Liver (tissue), 9 donors: Measurements from ENCODE around the gene SLCO1A2. TPM values are rescaled to one million over a fixed set of nuclear protein-coding genes. Genes with fewer than 3 reads are reported as not detected.
A peak's percentile ranks its signal among the peaks of the same experiment; 100 is the strongest.

ENCODE experiments used
- DNase-seq: peaks from one replicate; pipeline ENCODE4 v3.0.0-alpha.2; 2017; ENCODE audit warnings: low spot score
- H3K27ac ChIP-seq, 2 donors: one replicate each; pipeline ENCODE4 v1.7.0; 2013; ENCODE audit warnings: inconsistent platforms in 2 of 2, low read length in 2 of 2, control low read depth in 1 of 2, low read depth in 1 of 2, mild to moderate bottlenecking in 1 of 2
- H3K27me3 ChIP-seq, 4 donors: one replicate each; pipeline versions ENCODE4 v1.6.1 to v1.7.0; 2013; ENCODE audit warnings: low read length in 3 of 4, inconsistent platforms in 1 of 4, mild to moderate bottlenecking in 1 of 4, moderate library complexity in 1 of 4; ENCODE audit not compliant: control insufficient read depth in 4 of 4, insufficient read depth in 4 of 4
- H3K36me3 ChIP-seq, 4 donors: one replicate each; pipeline versions ENCODE4 v1.6.1 to v1.7.0; 2013; ENCODE audit warnings: low read length in 3 of 4, mild to moderate bottlenecking in 3 of 4, low read depth in 1 of 4, moderate library complexity in 1 of 4; ENCODE audit not compliant: control insufficient read depth in 4 of 4, insufficient read depth in 3 of 4
- H3K4me1 ChIP-seq, 4 donors: one replicate each; pipeline versions ENCODE4 v1.6.1 to v1.7.0; 2013; ENCODE audit warnings: low read length in 3 of 4, mild to moderate bottlenecking in 3 of 4, moderate library complexity in 1 of 4; ENCODE audit not compliant: control insufficient read depth in 4 of 4, insufficient read depth in 4 of 4
- H3K4me3 ChIP-seq, 3 donors: one replicate each; pipeline versions ENCODE4 v1.6.1 to v1.7.0; 2013; ENCODE audit warnings: low read length in 3 of 3, control low read depth in 1 of 3, low read depth in 1 of 3, mild to moderate bottlenecking in 1 of 3
- H3K9ac ChIP-seq, 2 donors: one replicate each; pipeline ENCODE4 v1.7.0; 2013; ENCODE audit warnings: low read length in 2 of 2, mild to moderate bottlenecking in 2 of 2, moderate library complexity in 2 of 2, control low read depth in 1 of 2, low read depth in 1 of 2
- H3K9me3 ChIP-seq, 4 donors: one replicate each; pipeline versions ENCODE4 v1.6.1 to v1.7.0; 2013; ENCODE audit warnings: low read length in 3 of 4; ENCODE audit not compliant: control insufficient read depth in 4 of 4
- ATF3 ChIP-seq: IDR thresholded peaks from 2 replicates; pipeline ENCODE4 v1.6.1; 2016; ENCODE audit warnings: antibody characterized with exemption
- CTCF ChIP-seq: fragments of 150-350 bp; IDR thresholded peaks from 2 replicates; pipeline ENCODE4 v1.5.1; 2017; ENCODE audit warnings: improper control_type of control experiment, low read depth, low read length; ENCODE audit not compliant: missing input control
- EGR1 ChIP-seq, 2 donors: IDR thresholded peaks; 2 replicates each; pipeline ENCODE4 v1.6.1; 2016 to 2018; ENCODE audit warnings: antibody characterized with exemption in 2 of 2, low read depth in 2 of 2
- FOXA1 ChIP-seq: IDR thresholded peaks from 2 replicates; pipeline ENCODE4 v1.6.1; 2016; ENCODE audit warnings: antibody characterized with exemption
- FOXA2 ChIP-seq: IDR thresholded peaks from 2 replicates; pipeline ENCODE4 v1.6.1; 2016; ENCODE audit warnings: antibody characterized with exemption
- GABPA ChIP-seq, 2 donors: IDR thresholded peaks in 1 of 2; conservative IDR thresholded peaks in 1 of 2; 2 replicates each; pipeline ENCODE4 v1.6.1; 2016; ENCODE audit warnings: antibody characterized with exemption in 2 of 2, mild to moderate bottlenecking in 1 of 2, moderate library complexity in 1 of 2
- HNF4A ChIP-seq, 2 donors: conservative IDR thresholded peaks; 2 replicates each; pipeline ENCODE4 v1.6.1; 2016; ENCODE audit warnings: antibody characterized with exemption in 2 of 2, mild to moderate bottlenecking in 2 of 2
- HNF4G ChIP-seq: IDR thresholded peaks from 2 replicates; pipeline ENCODE4 v1.6.1; 2016; ENCODE audit warnings: antibody characterized with exemption
- MAX ChIP-seq: IDR thresholded peaks from 2 replicates; pipeline ENCODE4 v1.6.1; 2016; ENCODE audit warnings: antibody characterized with exemption
- RAD21 ChIP-seq, 2 donors: IDR thresholded peaks; 2 replicates each; pipeline ENCODE4 v1.6.1; 2016; ENCODE audit warnings: antibody characterized with exemption in 2 of 2, mild to moderate bottlenecking in 2 of 2
- REST ChIP-seq: IDR thresholded peaks from 2 replicates; pipeline ENCODE4 v1.6.1; 2016; ENCODE audit warnings: antibody characterized with exemption, mild to moderate bottlenecking
- RXRA ChIP-seq, 2 donors: IDR thresholded peaks; 2 replicates each; pipeline ENCODE4 v1.6.1; 2017 to 2018; ENCODE audit warnings: antibody characterized with exemption in 2 of 2, mild to moderate bottlenecking in 1 of 2
- TAF1 ChIP-seq: conservative IDR thresholded peaks from 2 replicates; pipeline ENCODE4 v1.6.1; 2016; ENCODE audit warnings: antibody characterized with exemption, mild to moderate bottlenecking
- YY1 ChIP-seq: IDR thresholded peaks from 2 replicates; pipeline ENCODE4 v1.6.1; 2016; ENCODE audit warnings: antibody characterized with exemption, mild to moderate bottlenecking
- ZBTB33 ChIP-seq: IDR thresholded peaks from 2 replicates; pipeline ENCODE4 v1.6.1; 2016; ENCODE audit warnings: antibody characterized with exemption
- WGBS: extraction: QIAGEN DNeasy Blood & Tissue Kit; methylation state at CpG from one replicate; pipeline ENCODE4 v1.1.7; 2013; 5-methylcytosine and 5-hydroxymethylcytosine counted together
- polyA plus RNA-seq, 2 donors: library from polyadenylated mRNA; stranded (reverse) in 1 of 2; unstranded in 1 of 2; fragments of 200-250 nt in 1 of 2; fragments of >200 nt in 1 of 2; fragmentation: Nextera tagmentation in 1 of 2; extraction: Ambion mirVana in 1 of 2; gene quantifications; one replicate each; pipeline versions ENCODE4 v1.2.1 to v1.2.3, GENCODE V29; 2013 to 2015
- total RNA-seq, 2 donors: library from RNA; depleted of rRNA; stranded (reverse); fragments of >200 nt; gene quantifications; one replicate each; pipeline ENCODE4 v1.2.3, GENCODE V29; 2014
- donor health status: healthy.
- donor health status: healthy.
- donor health status: healthy.
- donor health status: healthy.
- donor health status: healthy.

The SLCO1A2 gene
- total and polyA plus RNA-seq, 4 donors = 0.17 to 1.8 (median 0.60) TPM; not detected in 1

- Histone ChIP-seq H3K27ac (no peak overlapping the region), H3K36me3 (no peaks in the 10 kb centered on the region), H3K4me1 (peaks cover 0 to 5% (median 2%) of the 10 kb centered on the region in 4 donors), H3K9ac (no peak overlapping the region), H3K9me3 (no peaks in the 10 kb centered on the region), H3K4me3 (no peak overlapping the region), H3K27me3 (no peaks in the 10 kb centered on the region)
- no peak for DNase-seq
- WGBS = 71% methylated on average over 1 of the region's 1 CpG
- peak; percentile 88 for TF ChIP-seq ATF3
- no peak for TF ChIP-seq GABPA (IDR thresholded peaks at IDR 0.05 in 1 of 2, conservative IDR thresholded peaks at IDR 0.05 in 1 of 2)
- no peak for TF ChIP-seq FOXA1
Observed at GRCh38 chr12:21300632-21301031, 34.1 kb downstream of the SLCO1A2 start.

GRCh38 chr12:21296751-21297406 lies 37.8 kb downstream of the SLCO1A2 start:
- no peak overlapping the region for H3K4me3 ChIP-seq
- H3K4me1 ChIP-seq = peaks cover 0 to 5% (median 2%) of the 10 kb centered on the region in 4 donors
- H3K27ac ChIP-seq = no peak overlapping the region
- no peaks in the 10 kb centered on the region for H3K27me3 ChIP-seq
- 70% methylated on average over 4 of the region's 4 CpGs for WGBS
- H3K9ac ChIP-seq = no peak overlapping the region
- H3K36me3 ChIP-seq = no peaks in the 10 kb centered on the region
- no peak for DNase-seq
- peak; percentile 69 for TF ChIP-seq CTCF
- no peak for TF ChIP-seq ATF3
- TF ChIP-seq RAD21 (IDR thresholded peaks at IDR 0.05) = peak; percentile 67 to 69
- H3K9me3 ChIP-seq = no peaks in the 10 kb centered on the region

- Histone ChIP-seq H3K27ac (no peak overlapping the region), H3K36me3 (no peaks in the 10 kb centered on the region), H3K4me1 (peaks cover 0 to 5% (median 2%) of the 10 kb centered on the region in 4 donors), H3K4me3 (no peak overlapping the region), H3K27me3 (no peaks in the 10 kb centered on the region), H3K9ac (no peak overlapping the region), H3K9me3 (no peaks in the 10 kb centered on the region)
- 77% methylated on average over 1 of the region's 1 CpG for WGBS
- no peak for DNase-seq
- TF ChIP-seq EGR1 (IDR thresholded peaks at IDR 0.05; ENCODE audit: low read depth in 2 of 2) (no peak), ZBTB33 (no peak), TAF1 (no peak), ATF3 (no peak), FOXA2 (no peak), RAD21 (IDR thresholded peaks at IDR 0.05) (no peak), CTCF (no peak), MAX (no peak), YY1 (no peak), HNF4G (no peak), HNF4A (conservative IDR thresholded peaks at IDR 0.05) (no peak), REST (no peak), FOXA1 (no peak), GABPA (IDR thresholded peaks at IDR 0.05 in 1 of 2, conservative IDR thresholded peaks at IDR 0.05 in 1 of 2) (no peak), RXRA (IDR thresholded peaks at IDR 0.05) (no peak)
Observed at GRCh38 chr12:21296348-21296747, 38.4 kb downstream of the SLCO1A2 start.
